Ishikawa (cell line): ENCODE data around the gene PSMB8.

Experiments used
- CREB1 ChIP-seq: IDR thresholded peaks from 2 replicates; pipeline ENCODE4 v1.6.1; 2012; ENCODE audit warnings: low read depth
- EGR1 ChIP-seq: IDR thresholded peaks from 2 replicates; pipeline ENCODE4 v1.6.1; 2012
- EP300 ChIP-seq: IDR thresholded peaks from 2 replicates; pipeline ENCODE4 v1.6.1; 2012; ENCODE audit warnings: borderline replicate concordance
- FOXM1 ChIP-seq: IDR thresholded peaks from 2 replicates; pipeline ENCODE4 v1.6.1; 2012; ENCODE audit warnings: low read depth, borderline replicate concordance
- MAX ChIP-seq: IDR thresholded peaks from 2 replicates; pipeline ENCODE4 v1.6.1; 2012
- NFIC ChIP-seq: IDR thresholded peaks from 2 replicates; pipeline ENCODE4 v1.6.1; 2012
- RAD21 ChIP-seq: IDR thresholded peaks from 2 replicates; pipeline ENCODE4 v1.6.1; 2012; ENCODE audit warnings: low read depth
- TAF1 ChIP-seq: IDR thresholded peaks from 2 replicates; pipeline ENCODE4 v1.6.1; 2012; ENCODE audit warnings: low read depth, mild to moderate bottlenecking
- TCF12 ChIP-seq: IDR thresholded peaks from 2 replicates; pipeline ENCODE4 v1.6.1; 2012; ENCODE audit warnings: low read depth
- TEAD4 ChIP-seq: IDR thresholded peaks from 2 replicates; pipeline ENCODE4 v1.6.1; 2012
- YY1 ChIP-seq: IDR thresholded peaks from 2 replicates; pipeline ENCODE4 v1.6.1; 2012; ENCODE audit warnings: low read depth
- ZBTB7A ChIP-seq: IDR thresholded peaks from 2 replicates; pipeline ENCODE4 v1.6.1; 2012; ENCODE audit warnings: low read depth
- TF ChIP-seq, protein P1 (sequence below): IDR thresholded peaks from 2 replicates; pipeline ENCODE4 v1.6.1; 2012; ENCODE audit warnings: low read depth, mild to moderate bottlenecking

DNA sequence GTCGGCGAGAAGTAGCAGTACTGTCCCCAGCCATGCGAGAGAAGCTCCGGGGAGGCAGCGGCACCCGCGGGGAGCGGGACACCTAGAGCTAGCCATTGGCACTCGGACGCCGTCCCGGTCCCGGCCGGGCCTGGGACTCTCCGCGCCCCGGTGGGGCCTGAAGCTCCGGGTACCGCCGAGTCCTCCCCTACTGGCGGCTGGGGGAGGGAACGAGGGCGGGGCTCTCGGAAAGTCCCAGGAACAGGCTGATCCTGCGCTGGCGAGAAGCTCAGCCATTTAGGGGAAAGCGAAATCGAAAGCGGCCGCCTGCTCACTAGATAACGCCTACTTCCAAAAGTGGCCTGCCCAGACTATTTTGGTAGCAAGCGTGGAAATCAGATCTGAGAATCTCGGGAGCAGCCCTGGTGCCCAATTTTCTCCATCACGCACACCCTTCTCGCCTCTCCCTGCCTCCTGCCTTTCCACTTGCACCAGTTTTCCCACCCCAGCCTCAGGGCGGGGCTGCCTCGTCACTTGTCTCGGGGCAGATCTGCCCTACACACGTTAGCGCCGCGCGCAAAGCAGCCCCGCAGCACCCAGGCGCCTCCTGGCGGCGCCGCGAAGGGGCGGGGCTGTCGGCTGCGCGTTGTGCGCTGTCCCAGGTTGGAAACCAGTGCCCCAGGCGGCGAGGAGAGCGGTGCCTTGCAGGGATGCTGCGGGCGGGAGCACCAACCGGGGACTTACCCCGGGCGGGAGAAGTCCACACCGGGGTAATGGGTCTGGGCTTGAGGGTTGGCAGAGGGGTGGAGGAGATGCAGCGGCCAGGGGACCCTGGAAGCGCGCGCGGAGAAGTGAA lies 9.9 kb upstream of the PSMB8 start, which contains the start of the genes PSMB9 and TAP1:
- TF ChIP-seq, protein P1, sequence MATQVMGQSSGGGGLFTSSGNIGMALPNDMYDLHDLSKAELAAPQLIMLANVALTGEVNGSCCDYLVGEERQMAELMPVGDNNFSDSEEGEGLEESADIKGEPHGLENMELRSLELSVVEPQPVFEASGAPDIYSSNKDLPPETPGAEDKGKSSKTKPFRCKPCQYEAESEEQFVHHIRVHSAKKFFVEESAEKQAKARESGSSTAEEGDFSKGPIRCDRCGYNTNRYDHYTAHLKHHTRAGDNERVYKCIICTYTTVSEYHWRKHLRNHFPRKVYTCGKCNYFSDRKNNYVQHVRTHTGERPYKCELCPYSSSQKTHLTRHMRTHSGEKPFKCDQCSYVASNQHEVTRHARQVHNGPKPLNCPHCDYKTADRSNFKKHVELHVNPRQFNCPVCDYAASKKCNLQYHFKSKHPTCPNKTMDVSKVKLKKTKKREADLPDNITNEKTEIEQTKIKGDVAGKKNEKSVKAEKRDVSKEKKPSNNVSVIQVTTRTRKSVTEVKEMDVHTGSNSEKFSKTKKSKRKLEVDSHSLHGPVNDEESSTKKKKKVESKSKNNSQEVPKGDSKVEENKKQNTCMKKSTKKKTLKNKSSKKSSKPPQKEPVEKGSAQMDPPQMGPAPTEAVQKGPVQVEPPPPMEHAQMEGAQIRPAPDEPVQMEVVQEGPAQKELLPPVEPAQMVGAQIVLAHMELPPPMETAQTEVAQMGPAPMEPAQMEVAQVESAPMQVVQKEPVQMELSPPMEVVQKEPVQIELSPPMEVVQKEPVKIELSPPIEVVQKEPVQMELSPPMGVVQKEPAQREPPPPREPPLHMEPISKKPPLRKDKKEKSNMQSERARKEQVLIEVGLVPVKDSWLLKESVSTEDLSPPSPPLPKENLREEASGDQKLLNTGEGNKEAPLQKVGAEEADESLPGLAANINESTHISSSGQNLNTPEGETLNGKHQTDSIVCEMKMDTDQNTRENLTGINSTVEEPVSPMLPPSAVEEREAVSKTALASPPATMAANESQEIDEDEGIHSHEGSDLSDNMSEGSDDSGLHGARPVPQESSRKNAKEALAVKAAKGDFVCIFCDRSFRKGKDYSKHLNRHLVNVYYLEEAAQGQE = peak; percentile 70
- TF ChIP-seq EGR1 (no peak), YY1 (no peak), TAF1 (no peak), ZBTB7A (no peak), TEAD4 (no peak), MAX (peak; percentile 55; the same call in 1 of the 2 replicates), TCF12 (no peak; the same call in 1 of the 2 replicates), RAD21 (peak; percentile 49; the same call in 1 of the 2 replicates), CREB1 (peak; percentile 83), NFIC (no peak), FOXM1 (no peak), EP300 (no peak)
